OCI-M2 (cell line): ENCODE measurements around the gene CCSER1.

Experiments used
- DNase-seq: peaks from one replicate; lab custom pipeline; 2025; ENCODE audit not compliant: unreplicated experiment; lab: John Stamatoyannopoulos, UW

The CCSER1 gene

DNA sequence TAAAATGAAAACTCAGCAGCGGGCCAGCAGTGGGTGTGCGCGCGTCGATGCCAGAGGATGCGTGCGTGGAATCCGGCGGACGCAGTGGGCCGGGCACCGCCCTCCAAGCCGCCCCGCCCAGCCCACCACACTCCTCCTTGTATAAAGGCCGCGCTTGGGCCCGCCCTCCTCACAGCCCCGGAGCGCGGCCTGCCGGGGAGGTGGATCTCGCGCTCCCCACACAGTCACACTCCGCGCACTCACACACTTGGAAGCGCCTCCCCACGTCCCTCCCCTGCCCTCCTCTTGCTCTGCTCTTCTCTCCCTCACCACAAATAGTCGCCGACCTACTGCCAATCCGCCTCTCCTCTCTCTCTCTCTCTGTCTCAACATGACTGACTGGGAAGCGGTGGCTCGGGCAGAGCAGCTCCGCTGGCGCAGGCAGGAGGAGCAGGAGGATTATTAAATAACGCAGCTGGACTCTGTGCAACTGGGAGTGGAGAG, at the start of gene CCSER1:
CCSER1 (plus strand) TSS at position 172 of the 483 bp plus-strand sequence.
- DNase-seq, result peak; percentile 3

DNA sequence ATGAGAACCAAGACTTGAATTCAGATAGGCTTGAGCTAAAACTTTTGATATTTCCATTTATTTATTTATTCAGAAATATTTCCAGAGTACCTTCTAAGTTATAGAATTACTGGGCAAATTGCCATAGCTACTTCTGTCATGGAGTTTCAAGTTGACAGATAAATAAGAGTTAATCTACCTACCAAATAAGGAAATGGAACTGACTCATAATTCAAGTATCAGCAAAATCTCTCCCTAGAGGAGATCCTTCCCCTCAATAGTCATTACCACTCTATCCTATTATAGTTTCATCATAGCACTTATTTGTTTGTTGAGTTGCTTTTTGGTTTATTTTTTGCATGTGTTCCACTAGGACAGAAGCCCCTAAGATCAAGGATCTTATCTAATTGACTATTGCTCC, 48.8 kb upstream of the CCSER1 start:
- no peak for DNase-seq

DNA sequence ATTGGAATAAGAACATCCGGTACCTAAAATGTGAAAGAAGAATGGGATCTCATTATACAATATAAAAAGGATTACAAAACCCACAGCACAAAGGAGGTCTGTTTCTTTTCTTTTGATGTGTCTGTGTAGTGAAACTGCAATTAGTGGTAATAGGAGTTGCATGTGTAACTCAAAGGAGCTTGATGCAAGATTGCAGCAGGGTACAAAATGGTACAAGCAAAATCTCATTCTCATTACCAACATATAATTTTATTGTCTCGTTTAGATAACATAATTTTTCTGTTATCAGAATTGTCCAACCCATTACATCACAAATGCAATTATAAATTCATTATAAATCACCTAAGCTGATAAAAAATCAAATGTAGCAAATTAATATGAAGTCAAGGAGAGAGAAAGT, 47.1 kb upstream of the CCSER1 start:
- no peak for DNase-seq

GRCh38 chr4:90081432-90082144, 45.6 kb upstream of the CCSER1 start:
- DNase-seq, result no peak

- no peak for DNase-seq
Measured at GRCh38 chr4:90082449-90082848, 44.7 kb upstream of the CCSER1 start.

GRCh38 chr4:90084277-90084966, 42.8 kb upstream of the CCSER1 start:
- no peak for DNase-seq

DNA sequence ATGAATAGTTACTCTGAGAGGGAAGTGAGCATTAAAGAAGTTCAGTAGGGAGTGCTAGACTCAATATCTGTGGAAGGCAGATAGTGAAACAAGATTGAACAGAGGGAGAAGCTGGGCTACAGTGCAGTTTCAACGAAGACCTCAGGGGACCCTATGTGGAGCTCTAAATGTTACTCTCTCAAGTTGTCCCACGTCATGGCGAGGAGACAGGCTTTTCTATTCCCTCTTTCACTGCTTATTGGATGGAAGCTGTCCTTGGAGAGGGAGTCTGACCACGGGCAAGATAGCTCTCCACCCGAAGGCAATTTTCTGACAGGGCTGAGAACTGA, 42.3 kb upstream of the CCSER1 start:
- DNase-seq, result no peak

GRCh38 chr4:90093526-90093925, 33.7 kb upstream of the CCSER1 start:
- no peak for DNase-seq

DNA sequence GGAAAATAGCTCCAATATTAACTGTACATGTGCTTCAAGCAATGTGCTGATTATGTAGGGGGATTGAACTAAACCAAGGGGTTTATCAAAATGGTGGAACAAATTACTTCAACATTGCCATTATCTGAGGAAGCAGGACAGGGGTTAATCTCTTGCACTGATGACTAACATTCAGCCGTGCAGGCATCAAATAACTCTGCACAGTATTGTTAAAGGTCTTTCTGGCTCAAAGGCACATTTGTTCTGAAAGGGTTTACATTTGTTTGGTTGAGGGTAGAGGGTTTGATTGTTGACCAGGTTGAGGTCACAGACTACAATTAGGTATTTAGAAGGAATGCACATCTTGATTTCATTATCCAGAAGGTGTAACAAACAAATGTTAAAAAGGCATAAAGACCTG, 32.2 kb upstream of the CCSER1 start:
- DNase-seq, result no peak

DNA sequence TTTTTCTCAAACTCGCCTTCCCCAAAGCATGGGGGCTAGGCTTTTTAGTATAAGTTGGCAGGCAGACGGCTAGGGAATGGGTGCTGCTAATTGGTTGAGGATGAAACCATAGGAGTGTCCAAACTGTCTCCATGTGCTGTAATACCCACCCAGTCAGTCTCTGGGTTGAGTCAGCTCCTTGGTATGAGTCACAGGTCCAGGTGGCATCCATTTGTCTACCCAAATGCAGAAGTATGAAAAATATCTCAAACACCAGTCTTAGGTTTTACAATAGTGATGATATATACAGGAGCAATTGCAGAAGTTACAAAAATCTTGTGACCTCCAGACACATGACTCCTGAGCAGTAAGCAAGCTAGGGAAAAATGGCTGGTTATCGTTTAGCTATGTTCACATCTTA, 27.4 kb upstream of the CCSER1 start:
- DNase-seq, result no peak

DNA sequence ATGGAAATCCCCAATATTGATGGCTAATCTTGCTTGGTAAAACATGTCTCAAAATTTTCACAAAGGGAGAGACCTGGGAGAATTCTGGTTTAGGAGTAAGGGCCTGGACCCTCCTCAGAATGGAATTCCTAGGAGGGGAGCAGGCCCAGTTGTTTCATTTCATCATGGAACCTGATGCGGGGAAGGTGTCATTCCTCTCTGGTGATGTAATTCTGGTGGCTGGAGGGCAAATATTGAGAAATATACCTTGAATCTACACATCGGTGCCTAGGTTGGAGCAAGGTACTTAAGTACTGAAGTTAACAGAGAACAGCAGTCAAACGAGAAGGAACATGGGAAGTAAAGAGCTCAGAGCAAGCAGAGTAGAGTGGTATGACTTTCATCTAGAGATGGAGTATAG, 23.2 kb upstream of the CCSER1 start:
- no peak for DNase-seq

- DNase-seq, result no peak
Measured at GRCh38 chr4:90105274-90105673, 21.9 kb upstream of the CCSER1 start.

GRCh38 chr4:90112715-90113114, 14.5 kb upstream of the CCSER1 start:
- no peak for DNase-seq

GRCh38 chr4:90113881-90114457, 13.2 kb upstream of the CCSER1 start:
- DNase-seq, result no peak

GRCh38 chr4:90118527-90119195, 8.5 kb upstream of the CCSER1 start:
- DNase-seq, result no peak

GRCh38 chr4:90120037-90120436, 7.2 kb upstream of the CCSER1 start:
- DNase-seq, result no peak

GRCh38 chr4:90120815-90121214, 6.4 kb upstream of the CCSER1 start:
- DNase-seq, result no peak

DNA sequence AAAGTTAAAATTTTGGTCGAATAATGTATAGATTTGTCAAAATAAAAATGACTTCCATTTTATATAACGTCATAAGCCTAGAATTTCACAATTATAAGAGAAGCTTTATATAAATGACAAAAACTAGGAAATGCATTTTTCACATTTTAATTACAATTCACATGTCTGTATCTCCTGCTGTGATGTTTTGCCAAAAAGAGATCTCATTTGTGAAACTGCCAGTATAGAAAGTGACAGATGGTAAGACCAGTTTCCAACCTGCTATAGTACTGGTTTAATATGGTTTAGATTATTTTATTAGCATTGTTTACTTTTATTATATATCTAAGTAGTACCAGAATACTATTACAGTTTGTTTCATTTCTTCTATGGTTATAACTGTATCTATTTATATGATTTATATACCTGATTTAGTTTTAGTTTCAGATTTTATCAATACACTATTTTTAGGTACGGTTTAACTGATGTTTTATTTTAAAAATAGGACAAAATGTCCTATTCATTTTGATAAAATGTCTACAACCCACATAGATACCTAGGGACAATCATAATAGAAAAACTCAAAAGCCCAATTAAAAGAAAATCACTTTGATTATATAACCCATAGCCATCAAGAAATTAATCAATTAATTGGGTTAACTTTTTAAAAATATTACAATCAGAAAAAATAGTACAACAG, 5.4 kb upstream of the CCSER1 start:
- DNase-seq, result no peak

GRCh38 chr4:90122355-90122748, 4.8 kb upstream of the CCSER1 start:
- no peak for DNase-seq

DNA sequence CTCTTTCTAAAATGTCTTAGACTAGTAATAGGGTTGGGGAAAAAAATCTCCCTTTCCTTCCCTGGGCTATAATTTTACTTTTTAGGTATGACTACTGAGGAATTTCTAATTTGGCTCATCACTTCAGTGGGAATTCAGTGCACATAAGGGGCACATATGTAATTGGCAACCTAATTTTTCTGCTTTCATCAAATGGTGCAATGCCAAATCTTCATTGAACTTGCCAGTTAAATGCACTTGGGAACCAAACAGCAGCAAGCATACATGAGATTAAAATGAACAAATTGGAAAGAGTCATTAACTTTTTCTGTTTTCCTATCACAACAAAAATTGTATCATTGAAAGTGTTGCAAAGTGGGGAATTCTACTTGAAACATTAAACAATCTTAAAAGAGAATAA, 2.9 kb upstream of the CCSER1 start:
- no peak for DNase-seq

DNA sequence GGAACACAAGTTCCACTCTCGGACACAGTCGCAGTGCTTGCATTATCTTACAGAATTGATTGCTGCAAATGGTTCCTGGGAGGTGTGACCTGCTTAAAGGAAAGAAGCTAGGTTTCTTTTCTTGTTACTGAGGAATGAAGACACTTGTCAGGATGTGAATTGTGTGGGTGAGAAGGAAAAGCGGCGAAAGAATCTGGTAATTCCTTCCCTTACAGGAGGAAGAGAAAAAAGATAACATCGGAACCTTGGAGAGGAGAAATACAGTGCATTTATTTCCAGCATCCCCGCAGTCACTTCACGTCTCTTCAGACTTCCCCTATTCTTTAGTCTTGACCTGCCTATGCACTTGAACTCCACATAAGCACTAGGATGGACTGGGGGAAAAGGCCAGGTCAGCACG, 389 bp upstream of the CCSER1 start:
- DNase-seq, result no peak
